ENCODE data around the gene POLR3H. TPM values are rescaled to one million over a fixed set of nuclear protein-coding genes. Genes with fewer than 3 reads are reported as not detected.

Gene POLR3H
- total and polyA plus RNA-seq, 2 donors (not counting 1 experiment from before 2014, with no cell fraction given) = 12.4 to 32.1 TPM

- Histone ChIP-seq H2AFZ (ENCODE audit: insufficient read depth, low read depth, low read length, poor library complexity, severe bottlenecking) (no peak overlapping the region), H3K4me2 (replicated peaks; ENCODE audit: low read depth, low read length, poor library complexity, severe bottlenecking) (no peak overlapping the region), H3K27me3 (replicated peaks in 1 of 4; ENCODE audit: control extremely low read depth in 1 of 4, control insufficient read depth in 3 of 4, insufficient read depth in 4 of 4, low read length in 3 of 4) (no peaks in the 10 kb centered on the region), H4K20me1 (ENCODE audit: control insufficient read depth, insufficient read depth, low read length, poor library complexity, severe bottlenecking) (no peaks in the 10 kb centered on the region), H3K4me3 (ENCODE audit: control extremely low read depth in 1 of 5, extremely low read depth in 1 of 5, insufficient read depth in 1 of 5, low read depth in 2 of 5, low read length in 4 of 5) (no peak overlapping the region), H3K9me3 (ENCODE audit: control extremely low read depth in 1 of 3, control insufficient read depth in 2 of 3, insufficient read depth in 1 of 3, low read length in 2 of 3) (no peaks in the 10 kb centered on the region), H3K9ac (ENCODE audit: low read length) (no peak overlapping the region), H3K79me2 (ENCODE audit: control insufficient read depth, insufficient read depth, low read length) (no peaks in the 10 kb centered on the region), H3K27ac (ENCODE audit: low read length in 2 of 2) (no peak overlapping the region), H3K4me1 (ENCODE audit: control insufficient read depth in 2 of 2, insufficient read depth in 2 of 2, low read length in 2 of 2) (no peaks in the 10 kb centered on the region), H3K36me3 (replicated peaks in 1 of 2; ENCODE audit: control extremely low read depth in 1 of 2, control insufficient read depth in 1 of 2, extremely low read depth in 1 of 2, insufficient read depth in 2 of 2, low read length in 1 of 2) (no peaks in the 10 kb centered on the region)
- CTCF ChIA-PET = no interaction called here
- ATAC-seq (ENCODE audit: low read depth) (no peak), DNase-seq (no peak)
- no peak overlapping the region for H3K4me3 Mint-ChIP-seq
- H3K27ac Mint-ChIP-seq = no peak overlapping the region
- no peaks in the 10 kb centered on the region for H3K9me3 Mint-ChIP-seq (ENCODE audit: insufficient read depth)
- peaks cover 4% of the 10 kb centered on the region for H3K27me3 Mint-ChIP-seq
- intact Hi-C loops (cut with micrococcal nuclease) = no loop called here
- WGBS (ENCODE audit: insufficient coverage) = 84% methylated on average over 6 of the region's 7 CpGs
- H3K4me1 Mint-ChIP-seq = no peaks in the 10 kb centered on the region
- no peak for TF ChIP-seq EZH2 (IDR thresholded peaks at IDR 0.05; ENCODE audit: borderline replicate concordance, insufficient read depth, low read depth, low read length, poor library complexity, severe bottlenecking)
- TF ChIP-seq, protein P1, sequence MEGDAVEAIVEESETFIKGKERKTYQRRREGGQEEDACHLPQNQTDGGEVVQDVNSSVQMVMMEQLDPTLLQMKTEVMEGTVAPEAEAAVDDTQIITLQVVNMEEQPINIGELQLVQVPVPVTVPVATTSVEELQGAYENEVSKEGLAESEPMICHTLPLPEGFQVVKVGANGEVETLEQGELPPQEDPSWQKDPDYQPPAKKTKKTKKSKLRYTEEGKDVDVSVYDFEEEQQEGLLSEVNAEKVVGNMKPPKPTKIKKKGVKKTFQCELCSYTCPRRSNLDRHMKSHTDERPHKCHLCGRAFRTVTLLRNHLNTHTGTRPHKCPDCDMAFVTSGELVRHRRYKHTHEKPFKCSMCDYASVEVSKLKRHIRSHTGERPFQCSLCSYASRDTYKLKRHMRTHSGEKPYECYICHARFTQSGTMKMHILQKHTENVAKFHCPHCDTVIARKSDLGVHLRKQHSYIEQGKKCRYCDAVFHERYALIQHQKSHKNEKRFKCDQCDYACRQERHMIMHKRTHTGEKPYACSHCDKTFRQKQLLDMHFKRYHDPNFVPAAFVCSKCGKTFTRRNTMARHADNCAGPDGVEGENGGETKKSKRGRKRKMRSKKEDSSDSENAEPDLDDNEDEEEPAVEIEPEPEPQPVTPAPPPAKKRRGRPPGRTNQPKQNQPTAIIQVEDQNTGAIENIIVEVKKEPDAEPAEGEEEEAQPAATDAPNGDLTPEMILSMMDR (IDR thresholded peaks at IDR 0.05) = no peak
- POLR2A ChIA-PET = no interaction called here
Measured at GRCh38 chr22:41568811-41569210, 24.5 kb upstream of the POLR3H start.

DNA sequence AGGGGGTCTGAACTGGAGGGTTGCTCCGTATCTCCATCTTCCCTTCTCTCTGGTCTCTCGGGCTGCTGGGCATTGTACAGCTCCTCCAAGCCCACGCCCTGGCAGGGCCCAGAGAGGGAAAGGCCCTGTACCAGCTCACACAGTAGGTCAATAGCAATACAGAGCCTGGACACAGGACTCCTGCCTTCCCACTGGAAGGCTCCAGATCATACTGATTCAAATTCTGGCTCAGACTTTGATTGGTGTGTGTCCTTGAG is 23.2 kb upstream of the POLR3H start:
- H4K20me1 ChIP-seq (ENCODE audit: control insufficient read depth, insufficient read depth, low read length, poor library complexity, severe bottlenecking) = no peaks in the 10 kb centered on the region
- Mint-ChIP-seq H3K27ac (no peak overlapping the region), H3K9me3 (ENCODE audit: insufficient read depth) (no peaks in the 10 kb centered on the region), H3K4me3 (no peak overlapping the region), H3K27me3 (peaks cover 8% of the 10 kb centered on the region), H3K4me1 (no peaks in the 10 kb centered on the region)
- ATAC-seq (ENCODE audit: low read depth) = no peak
- H3K9me3 ChIP-seq (ENCODE audit: control extremely low read depth in 1 of 3, control insufficient read depth in 2 of 3, insufficient read depth in 1 of 3, low read length in 2 of 3) = no peaks in the 10 kb centered on the region
- H3K27ac ChIP-seq (ENCODE audit: low read length in 2 of 2) = no peak overlapping the region
- H3K4me1 ChIP-seq (ENCODE audit: control insufficient read depth in 2 of 2, insufficient read depth in 2 of 2, low read length in 2 of 2) = no peaks in the 10 kb centered on the region
- WGBS (ENCODE audit: insufficient coverage) = 73% methylated on average over 2 of the region's 3 CpGs
- no peak overlapping the region for H3K4me2 ChIP-seq (replicated peaks; ENCODE audit: low read depth, low read length, poor library complexity, severe bottlenecking)
- peaks cover 0 to 5% (median 0%) of the 10 kb centered on the region in 4 experiments for H3K27me3 ChIP-seq (replicated peaks in 1 of 4; ENCODE audit: control extremely low read depth in 1 of 4, control insufficient read depth in 3 of 4, insufficient read depth in 4 of 4, low read length in 3 of 4)
- TF ChIP-seq, protein P1 (IDR thresholded peaks at IDR 0.05) = no peak
- TF ChIP-seq EZH2 (IDR thresholded peaks at IDR 0.05; ENCODE audit: borderline replicate concordance, insufficient read depth, low read depth, low read length, poor library complexity, severe bottlenecking) = no peak
- intact Hi-C loops (cut with micrococcal nuclease) = no loop called here
- ChIA-PET CTCF (no interaction called here), POLR2A (interaction anchor here (0.6 to 1.4 kb wide), 2 partner anchors 11 to 22 kb away, joined by 3 to 7 read pairs; partner anchors contain the start of gene PMM1)
- H3K9ac ChIP-seq (ENCODE audit: low read length) = no peak overlapping the region
- no peak overlapping the region for H3K4me3 ChIP-seq (ENCODE audit: control extremely low read depth in 1 of 5, extremely low read depth in 1 of 5, insufficient read depth in 1 of 5, low read depth in 2 of 5, low read length in 4 of 5)
- no peaks in the 10 kb centered on the region for H3K79me2 ChIP-seq (ENCODE audit: control insufficient read depth, insufficient read depth, low read length)
- H2AFZ ChIP-seq (ENCODE audit: insufficient read depth, low read depth, low read length, poor library complexity, severe bottlenecking) = no peak overlapping the region
- no peaks in the 10 kb centered on the region for H3K36me3 ChIP-seq (replicated peaks in 1 of 2; ENCODE audit: control extremely low read depth in 1 of 2, control insufficient read depth in 1 of 2, extremely low read depth in 1 of 2, insufficient read depth in 2 of 2, low read length in 1 of 2)
- DNase-seq = no peak

Data from B cell (primary cell).